Measurements from ENCODE around the gene TRPC4. TPM values are rescaled to one million over a fixed set of nuclear protein-coding genes. Genes with fewer than 3 reads are reported as not detected.

The TRPC4 gene
- total RNA-seq, 1 experiment from 2014 or later: 0.22 TPM

- CTCF ChIA-PET: no interaction called here
- Histone ChIP-seq H4K20me1 (ENCODE audit: low read length) (no peaks in the 10 kb centered on the region), H3K27ac (ENCODE audit: low read length) (no peak overlapping the region), H3K79me2 (ENCODE audit: low read length) (no peaks in the 10 kb centered on the region), H2AFZ (ENCODE audit: low read length) (no peak overlapping the region), H3K4me3 (ENCODE audit: low read length) (no peak overlapping the region), H3K36me3 (ENCODE audit: low read depth, low read length) (no peaks in the 10 kb centered on the region), H3F3A (ENCODE audit: low read length, unreplicated experiment) (no peaks in the 10 kb centered on the region), H3K9me3 (ENCODE audit: low read length) (0 out of 2 replicates have a peak, but pooled peaks cover 9% of the 10 kb centered on the region), H3K4me1 (ENCODE audit: insufficient read depth, low read length) (no peaks in the 10 kb centered on the region), H3K27me3 (ENCODE audit: low read length) (no peaks in the 10 kb centered on the region), H3K9me2 (replicated peaks; ENCODE audit: low read length) (no peaks in the 10 kb centered on the region), H3K4me2 (ENCODE audit: low read length) (no peak overlapping the region), H3K9ac (ENCODE audit: low read length) (no peak overlapping the region)
- DNase-seq: no peak
- ATAC-seq: no peak
- BruUV-seq (replicated peaks): no TSS peak
- POLR2A ChIA-PET (ENCODE audit: unreplicated experiment): no interaction called here
- intact Hi-C loops (cut with micrococcal nuclease): no loop called here
- TF ChIP-seq CTCF (conservative IDR thresholded peaks at IDR 0.05; ENCODE audit: low read depth, low read length): no peak
- no peak for TF ChIP-seq EZH2phosphoT487 (IDR thresholded peaks at IDR 0.05; ENCODE audit: borderline replicate concordance, low read length)
- TF ChIP-seq EZH2 (IDR thresholded peaks at IDR 0.05; ENCODE audit: low read length, unreplicated experiment): no peak
Observed at GRCh38 chr13:37816276-37816675, 53.3 kb downstream of the TRPC4 start.

- intact Hi-C loops (cut with micrococcal nuclease): no loop called here
- TF ChIP-seq EZH2 (IDR thresholded peaks at IDR 0.05; ENCODE audit: low read length, unreplicated experiment) (no peak), EZH2phosphoT487 (IDR thresholded peaks at IDR 0.05; ENCODE audit: borderline replicate concordance, low read length) (no peak), CTCF (conservative IDR thresholded peaks at IDR 0.05; ENCODE audit: low read depth, low read length) (no peak)
- Histone ChIP-seq H3K27me3 (ENCODE audit: low read length) (0 out of 2 replicates have a peak, but pooled peaks cover 5% of the 10 kb centered on the region), H4K20me1 (ENCODE audit: low read length) (no peaks in the 10 kb centered on the region), H3K36me3 (ENCODE audit: low read depth, low read length) (no peaks in the 10 kb centered on the region), H3K4me3 (ENCODE audit: low read length) (no peak overlapping the region), H3F3A (ENCODE audit: low read length, unreplicated experiment) (no peaks in the 10 kb centered on the region), H3K79me2 (ENCODE audit: low read length) (no peaks in the 10 kb centered on the region), H3K9me2 (replicated peaks; ENCODE audit: low read length) (no peaks in the 10 kb centered on the region), H3K9me3 (ENCODE audit: low read length) (0 out of 2 replicates have a peak, but pooled peaks cover 9% of the 10 kb centered on the region), H3K9ac (ENCODE audit: low read length) (no peak overlapping the region), H3K4me1 (ENCODE audit: insufficient read depth, low read length) (no peaks in the 10 kb centered on the region), H3K4me2 (ENCODE audit: low read length) (no peak overlapping the region), H3K27ac (ENCODE audit: low read length) (no peak overlapping the region), H2AFZ (ENCODE audit: low read length) (no peak overlapping the region)
- CTCF ChIA-PET: no interaction called here
- POLR2A ChIA-PET (ENCODE audit: unreplicated experiment): no interaction called here
- ATAC-seq (no peak), DNase-seq (no peak)
- BruUV-seq (replicated peaks): no TSS peak
Observed at GRCh38 chr13:37811441-37811840, 58.1 kb downstream of the TRPC4 start.

- intact Hi-C loops (cut with micrococcal nuclease): no loop called here
- ATAC-seq (no peak), DNase-seq (peak; percentile 15)
- Histone ChIP-seq H3K9me2 (replicated peaks; ENCODE audit: low read length) (no peaks in the 10 kb centered on the region), H3K4me1 (ENCODE audit: insufficient read depth, low read length) (no peaks in the 10 kb centered on the region), H3K9ac (ENCODE audit: low read length) (no peak overlapping the region), H3K79me2 (ENCODE audit: low read length) (no peaks in the 10 kb centered on the region), H3K27ac (ENCODE audit: low read length) (no peak overlapping the region), H3K9me3 (ENCODE audit: low read length) (no peaks in the 10 kb centered on the region), H3K4me3 (ENCODE audit: low read length) (no peak overlapping the region), H4K20me1 (ENCODE audit: low read length) (no peaks in the 10 kb centered on the region), H3K4me2 (ENCODE audit: low read length) (no peak overlapping the region), H2AFZ (ENCODE audit: low read length) (no peak overlapping the region), H3K36me3 (ENCODE audit: low read depth, low read length) (no peaks in the 10 kb centered on the region), H3F3A (ENCODE audit: low read length, unreplicated experiment) (no peaks in the 10 kb centered on the region), H3K27me3 (ENCODE audit: low read length) (peaks cover 6% of the 10 kb centered on the region; the same call in 1 of the 2 replicates)
- no peak for TF ChIP-seq EZH2 (IDR thresholded peaks at IDR 0.05; ENCODE audit: low read length, unreplicated experiment)
- no peak for TF ChIP-seq EZH2phosphoT487 (IDR thresholded peaks at IDR 0.05; ENCODE audit: borderline replicate concordance, low read length)
- TF ChIP-seq CTCF (conservative IDR thresholded peaks at IDR 0.05; ENCODE audit: low read depth, low read length): peak; percentile 38; the same call in 1 of the 2 replicates
- BruUV-seq (replicated peaks): no TSS peak
- ChIA-PET POLR2A (ENCODE audit: unreplicated experiment) (no interaction called here), CTCF (no interaction called here)
Observed at GRCh38 chr13:37806666-37807065, 62.9 kb downstream of the TRPC4 start.
